ENCODE results near the gene RAB33A. TPM values are rescaled to one million over a fixed set of nuclear protein-coding genes. Genes with fewer than 3 reads are reported as not detected.

Gene RAB33A
- total RNA-seq, 1 experiment from 2014 or later: not detected

DNA sequence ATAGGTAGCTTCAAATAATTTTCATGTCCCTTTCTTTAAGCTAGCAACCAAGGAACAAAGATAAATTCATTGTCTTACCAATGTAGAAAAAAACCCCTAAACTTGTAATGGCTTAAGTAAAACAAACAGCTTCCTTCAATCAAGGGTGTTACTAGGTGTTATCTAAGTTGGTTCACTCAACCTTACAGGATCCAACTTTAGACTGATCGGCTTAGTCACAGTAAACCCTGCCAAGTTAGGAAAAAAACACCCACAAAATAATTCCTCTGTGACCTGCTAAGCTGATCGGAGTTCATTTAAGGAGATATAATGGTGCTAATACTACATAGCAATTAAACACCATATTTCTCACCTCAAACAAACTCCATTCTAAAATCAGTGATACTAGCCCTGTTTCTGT lies 16.2 kb upstream of the RAB33A start:
- Histone ChIP-seq H3K27ac (ENCODE audit: low read depth, low read length) (no peak overlapping the region), H3K9ac (ENCODE audit: low read length) (no peak overlapping the region), H3K36me3 (ENCODE audit: control insufficient read depth in 1 of 2, insufficient read depth in 2 of 2, low read length in 2 of 2) (no peaks in the 10 kb centered on the region; a peak in 2 of 4 replicates), H3K27me3 (ENCODE audit: insufficient read depth, low read length) (no peaks in the 10 kb centered on the region), H3K4me3 (replicated peaks in 1 of 2; ENCODE audit: low read depth in 1 of 2, low read length in 2 of 2) (no peak overlapping the region), H3K4me1 (ENCODE audit: control insufficient read depth in 1 of 2, insufficient read depth in 2 of 2, low read length in 2 of 2) (no peaks in the 10 kb centered on the region), H4K20me1 (ENCODE audit: insufficient read depth) (no peaks in the 10 kb centered on the region), H3K9me2 (ENCODE audit: insufficient read depth) (no peaks in the 10 kb centered on the region), H3K9me3 (ENCODE audit: control insufficient read depth in 1 of 2, insufficient read depth in 1 of 2, low read depth in 1 of 2, low read length in 2 of 2) (no peaks in the 10 kb centered on the region), H2AFZ (ENCODE audit: low read depth, low read length, poor library complexity, severe bottlenecking) (no peak overlapping the region), H3K79me2 (ENCODE audit: insufficient read depth, low read length) (peaks cover 10% of the 10 kb centered on the region), H3K4me2 (ENCODE audit: low read length) (no peak overlapping the region)
- RAD21 ChIA-PET (ENCODE audit: low non-redundant PET in 1 of 2, low total read pairs in 2 of 2, uncharacterized antibody in 2 of 2, unreplicated experiment in 2 of 2): no interaction called here
- POLR2A ChIA-PET: no interaction called here
- TF ChIP-seq CTCF (IDR thresholded peaks at IDR 0.05 in 2 of 3, conservative IDR thresholded peaks at IDR 0.05 in 1 of 3; ENCODE audit: borderline replicate concordance in 1 of 3, insufficient read depth in 1 of 3, low read depth in 2 of 3, low read length in 2 of 3) (no peak), ZFX (IDR thresholded peaks at IDR 0.05) (no peak), EGR1 (IDR thresholded peaks at IDR 0.05; ENCODE audit: low read depth) (no peak), ATF3 (IDR thresholded peaks at IDR 0.05) (no peak), JUND (IDR thresholded peaks at IDR 0.05) (no peak), SRF (IDR thresholded peaks at IDR 0.05; ENCODE audit: low read depth) (no peak), TCF7L2 (IDR thresholded peaks at IDR 0.05; ENCODE audit: borderline replicate concordance, extremely low read depth, insufficient read depth, insufficient read length) (no peak), ZNF274 (IDR thresholded peaks at IDR 0.05; ENCODE audit: low read depth, low read length) (no peak), CEBPB (IDR thresholded peaks at IDR 0.05; ENCODE audit: low read depth) (no peak), SIN3A (IDR thresholded peaks at IDR 0.05; ENCODE audit: low read depth) (no peak), YY1 (IDR thresholded peaks at IDR 0.05; ENCODE audit: extremely low read depth, insufficient replicate concordance, low read depth, low read length) (no peak), FOSL1 (IDR thresholded peaks at IDR 0.05; ENCODE audit: low read depth) (no peak)
- TF ChIP-seq, protein P1, sequence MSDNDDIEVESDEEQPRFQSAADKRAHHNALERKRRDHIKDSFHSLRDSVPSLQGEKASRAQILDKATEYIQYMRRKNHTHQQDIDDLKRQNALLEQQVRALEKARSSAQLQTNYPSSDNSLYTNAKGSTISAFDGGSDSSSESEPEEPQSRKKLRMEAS (IDR thresholded peaks at IDR 0.05): no peak
- TF ChIP-seq, protein P2, sequence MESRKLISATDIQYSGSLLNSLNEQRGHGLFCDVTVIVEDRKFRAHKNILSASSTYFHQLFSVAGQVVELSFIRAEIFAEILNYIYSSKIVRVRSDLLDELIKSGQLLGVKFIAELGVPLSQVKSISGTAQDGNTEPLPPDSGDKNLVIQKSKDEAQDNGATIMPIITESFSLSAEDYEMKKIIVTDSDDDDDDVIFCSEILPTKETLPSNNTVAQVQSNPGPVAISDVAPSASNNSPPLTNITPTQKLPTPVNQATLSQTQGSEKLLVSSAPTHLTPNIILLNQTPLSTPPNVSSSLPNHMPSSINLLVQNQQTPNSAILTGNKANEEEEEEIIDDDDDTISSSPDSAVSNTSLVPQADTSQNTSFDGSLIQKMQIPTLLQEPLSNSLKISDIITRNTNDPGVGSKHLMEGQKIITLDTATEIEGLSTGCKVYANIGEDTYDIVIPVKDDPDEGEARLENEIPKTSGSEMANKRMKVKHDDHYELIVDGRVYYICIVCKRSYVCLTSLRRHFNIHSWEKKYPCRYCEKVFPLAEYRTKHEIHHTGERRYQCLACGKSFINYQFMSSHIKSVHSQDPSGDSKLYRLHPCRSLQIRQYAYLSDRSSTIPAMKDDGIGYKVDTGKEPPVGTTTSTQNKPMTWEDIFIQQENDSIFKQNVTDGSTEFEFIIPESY (IDR thresholded peaks at IDR 0.05; ENCODE audit: extremely low read depth, insufficient replicate concordance, low read length): no peak
- intact Hi-C loops (cut with micrococcal nuclease): no loop called here
- no TSS peak for BruUV-seq (replicated peaks)
- DNase-seq (ENCODE audit: low read depth, low spot score): no peak
- ATAC-seq: no peak
- CTCF ChIA-PET: no interaction called here

Data from HCT116 (cell line).